Osteoblast (primary cell): ENCODE measurements around the gene VAPB. TPM values are rescaled to one million over a fixed set of nuclear protein-coding genes. Genes with fewer than 3 reads are reported as not detected.
A peak's percentile ranks its signal among the peaks of the same experiment; 100 is the strongest.

Experiments
- DNase-seq: peaks from one replicate; pipeline ENCODE4 v3.0.0; 2011; ENCODE audit warnings: low spot score, mixed read lengths; ENCODE audit not compliant: insufficient read length; ENCODE audit errors: missing footprints
- H2AFZ ChIP-seq: 2 replicates; pipeline ENCODE4 v1.6.0; 2011; ENCODE audit warnings: mild to moderate bottlenecking, low read length
- H3K27ac ChIP-seq: 2 replicates; pipeline ENCODE4 v1.5.1; 2011; ENCODE audit warnings: mild to moderate bottlenecking, low read depth, low read length, moderate library complexity
- H3K27me3 ChIP-seq: 2 replicates; pipeline ENCODE4 v1.6.0; 2012; ENCODE audit warnings: mild to moderate bottlenecking, control low read depth, inconsistent platforms, low read length, moderate library complexity; ENCODE audit not compliant: insufficient read depth
- H3K36me3 ChIP-seq: 2 replicates; pipeline ENCODE4 v1.5.1; 2011; ENCODE audit warnings: mild to moderate bottlenecking, low read length, control low read depth, moderate library complexity; ENCODE audit not compliant: insufficient read depth
- H3K4me1 ChIP-seq: 2 replicates; pipeline ENCODE4 v1.5.1; 2011; ENCODE audit warnings: mild to moderate bottlenecking, low read length, control low read depth, moderate library complexity; ENCODE audit not compliant: insufficient read depth
- H3K4me2 ChIP-seq: 2 replicates; pipeline ENCODE4 v1.6.0; 2011; ENCODE audit warnings: mild to moderate bottlenecking, low read length; ENCODE audit not compliant: insufficient read depth
- H3K4me3 ChIP-seq: fragments of 200-600 bp; sonication (generic); 3 replicates; pipeline ENCODE4 v1.5.1; 2012; ENCODE audit warnings: mild to moderate bottlenecking, low read length, inconsistent platforms; ENCODE audit not compliant: insufficient read depth
- H3K79me2 ChIP-seq: 2 replicates; pipeline ENCODE4 v1.6.0; 2012; ENCODE audit warnings: mild to moderate bottlenecking, low read length, control low read depth, inconsistent platforms; ENCODE audit not compliant: insufficient read depth
- H3K9me3 ChIP-seq: 2 replicates; pipeline ENCODE4 v1.5.1; 2011; ENCODE audit warnings: low read depth, low read length, control low read depth
- H4K20me1 ChIP-seq: 2 replicates; pipeline ENCODE4 v1.6.0; 2012; ENCODE audit warnings: mild to moderate bottlenecking, low read length, control low read depth; ENCODE audit not compliant: insufficient read depth
- total RNA-seq: library from RNA; depleted of rRNA; stranded (reverse); fragments of >200 nt; gene quantifications from 2 replicates; pipeline ENCODE4 v1.2.3, GENCODE V29; 2012
- TF ChIP-seq, protein P1 (sequence below): IDR thresholded peaks from 2 replicates; pipeline ENCODE4 v1.5.1; 2011; ENCODE audit warnings: mild to moderate bottlenecking, low read depth, low read length, moderate library complexity; ENCODE audit errors: extremely low read depth

VAPB gene
- total RNA-seq, 1 donor = 14.5 TPM

- H2AFZ ChIP-seq = no peak overlapping the region
- no peak overlapping the region for H3K27ac ChIP-seq
- peaks cover 95% of the 10 kb centered on the region for H3K79me2 ChIP-seq
- no peak overlapping the region for H3K4me2 ChIP-seq
- no peaks in the 10 kb centered on the region for H3K36me3 ChIP-seq
- no peak for DNase-seq
- H3K4me3 ChIP-seq = no peak overlapping the region
- no peaks in the 10 kb centered on the region for H3K9me3 ChIP-seq
- TF ChIP-seq, protein P1, sequence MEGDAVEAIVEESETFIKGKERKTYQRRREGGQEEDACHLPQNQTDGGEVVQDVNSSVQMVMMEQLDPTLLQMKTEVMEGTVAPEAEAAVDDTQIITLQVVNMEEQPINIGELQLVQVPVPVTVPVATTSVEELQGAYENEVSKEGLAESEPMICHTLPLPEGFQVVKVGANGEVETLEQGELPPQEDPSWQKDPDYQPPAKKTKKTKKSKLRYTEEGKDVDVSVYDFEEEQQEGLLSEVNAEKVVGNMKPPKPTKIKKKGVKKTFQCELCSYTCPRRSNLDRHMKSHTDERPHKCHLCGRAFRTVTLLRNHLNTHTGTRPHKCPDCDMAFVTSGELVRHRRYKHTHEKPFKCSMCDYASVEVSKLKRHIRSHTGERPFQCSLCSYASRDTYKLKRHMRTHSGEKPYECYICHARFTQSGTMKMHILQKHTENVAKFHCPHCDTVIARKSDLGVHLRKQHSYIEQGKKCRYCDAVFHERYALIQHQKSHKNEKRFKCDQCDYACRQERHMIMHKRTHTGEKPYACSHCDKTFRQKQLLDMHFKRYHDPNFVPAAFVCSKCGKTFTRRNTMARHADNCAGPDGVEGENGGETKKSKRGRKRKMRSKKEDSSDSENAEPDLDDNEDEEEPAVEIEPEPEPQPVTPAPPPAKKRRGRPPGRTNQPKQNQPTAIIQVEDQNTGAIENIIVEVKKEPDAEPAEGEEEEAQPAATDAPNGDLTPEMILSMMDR = no peak
- H3K4me1 ChIP-seq = peaks cover 10% of the 10 kb centered on the region
- no peaks in the 10 kb centered on the region for H3K27me3 ChIP-seq
- peaks cover 87% of the 10 kb centered on the region for H4K20me1 ChIP-seq
These were observed 14.2 kb downstream of the VAPB start for GRCh38 chr20:58403272-58403671.

DNA sequence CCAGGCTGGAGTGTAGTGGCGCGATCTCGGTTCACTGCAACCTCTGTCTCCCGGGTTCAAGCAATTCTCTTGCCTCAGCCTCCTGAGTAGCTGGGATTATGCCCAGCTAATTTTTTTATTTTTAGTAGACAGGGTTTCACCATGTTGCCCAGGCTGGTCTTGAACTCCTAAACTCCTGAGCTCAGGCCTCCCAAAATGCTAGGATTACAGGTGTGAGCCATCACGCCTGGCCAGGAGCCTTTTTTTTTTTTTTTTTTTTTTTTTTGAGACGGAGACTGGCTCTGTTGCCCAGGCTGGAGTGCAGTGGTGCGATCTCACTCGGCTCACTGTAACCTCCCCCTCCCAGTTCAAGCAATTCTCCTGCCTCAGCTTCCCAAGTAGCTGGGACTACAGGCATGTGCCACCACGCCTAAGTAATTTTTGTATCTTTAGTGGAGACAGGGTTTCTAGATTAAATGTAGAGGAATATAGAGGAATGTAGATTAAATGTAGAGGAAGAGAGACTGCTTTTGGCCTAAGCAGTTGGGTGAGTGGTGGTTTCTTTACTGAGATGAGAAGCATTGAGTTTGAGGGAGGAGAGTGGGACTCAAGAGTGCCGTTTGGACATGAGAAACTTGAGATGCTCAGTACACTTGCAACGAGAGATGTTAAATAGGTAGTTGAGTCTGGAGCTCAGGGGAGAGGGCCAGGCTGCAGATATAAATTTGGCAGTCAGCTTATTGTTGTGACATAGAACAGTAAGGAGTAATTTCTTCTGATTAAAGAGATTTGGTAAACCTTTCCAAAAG is 16.7 kb downstream of the VAPB start:
- Histone ChIP-seq H3K27me3 (no peaks in the 10 kb centered on the region), H3K9me3 (no peaks in the 10 kb centered on the region), H4K20me1 (peaks cover 72% of the 10 kb centered on the region), H3K79me2 (peaks cover 95% of the 10 kb centered on the region), H3K4me1 (peaks cover 10% of the 10 kb centered on the region), H3K27ac (no peak overlapping the region), H2AFZ (no peak overlapping the region), H3K4me2 (no peak overlapping the region), H3K36me3 (no peaks in the 10 kb centered on the region), H3K4me3 (no peak overlapping the region)
- DNase-seq = no peak
- TF ChIP-seq, protein P1 = no peak

- H2AFZ ChIP-seq = no peak overlapping the region
- H3K27me3 ChIP-seq = no peaks in the 10 kb centered on the region
- DNase-seq = no peak
- H3K9me3 ChIP-seq = no peaks in the 10 kb centered on the region
- H3K79me2 ChIP-seq = peaks cover 95% of the 10 kb centered on the region
- peaks cover 10% of the 10 kb centered on the region for H3K4me1 ChIP-seq
- H3K4me3 ChIP-seq = no peak overlapping the region
- H3K36me3 ChIP-seq = no peaks in the 10 kb centered on the region
- TF ChIP-seq, protein P1 = no peak
- peaks cover 70% of the 10 kb centered on the region for H4K20me1 ChIP-seq
- H3K4me2 ChIP-seq = no peak overlapping the region
- peak overlapping the region; percentile 18 for H3K27ac ChIP-seq
These were observed 17.5 kb downstream of the VAPB start for GRCh38 chr20:58406422-58407001.

DNA sequence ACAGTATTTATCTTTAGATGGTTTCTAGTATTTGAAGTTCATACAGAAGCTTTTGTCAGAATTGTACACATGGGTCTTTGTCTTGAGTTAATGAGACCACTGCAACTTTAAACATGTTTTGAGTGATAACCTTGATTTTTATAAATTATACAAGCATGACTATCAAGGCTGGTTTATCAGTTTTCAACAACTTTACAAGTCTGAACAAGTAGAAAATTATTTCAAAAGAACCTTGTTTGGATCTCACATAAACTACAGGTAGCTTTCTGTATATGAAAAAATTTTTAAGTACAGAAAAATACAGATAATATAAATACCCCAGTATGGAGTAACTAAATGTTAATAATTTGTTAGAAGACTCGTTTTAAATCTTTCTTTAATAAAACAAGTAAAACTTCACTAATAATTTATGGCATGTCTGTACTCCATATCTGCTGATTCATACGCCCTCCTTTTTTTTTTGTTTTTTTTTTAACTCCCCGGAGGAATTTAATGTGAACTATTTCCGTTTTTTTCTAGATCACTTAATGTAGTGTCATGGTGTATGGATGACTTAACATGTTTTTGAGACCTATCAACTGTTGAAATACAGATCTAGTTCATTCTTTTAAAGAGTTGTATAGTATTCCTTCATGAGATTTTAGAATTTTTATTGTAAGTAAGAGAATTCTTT is 18.3 kb downstream of the VAPB start:
- no peaks in the 10 kb centered on the region for H3K27me3 ChIP-seq
- H3K4me3 ChIP-seq = no peak overlapping the region
- H3K9me3 ChIP-seq = no peaks in the 10 kb centered on the region
- peak overlapping the region; percentile 59 for H3K27ac ChIP-seq
- peak; percentile 90 for DNase-seq
- no peak overlapping the region for H2AFZ ChIP-seq
- H3K79me2 ChIP-seq = peaks cover 95% of the 10 kb centered on the region
- no peaks in the 10 kb centered on the region for H3K36me3 ChIP-seq
- no peak overlapping the region for H3K4me2 ChIP-seq
- peaks cover 62% of the 10 kb centered on the region for H4K20me1 ChIP-seq
- TF ChIP-seq, protein P1 = no peak
- peaks cover 10% of the 10 kb centered on the region for H3K4me1 ChIP-seq
